AG09319 (cell line): ENCODE results near the gene SOX2.
"Not testable (repeated sequence)": the region's sequence is repeated elsewhere in the genome, so short reads cannot be mapped to it uniquely, and the experiment has no call there.

Experiments used
- DNase-seq: peaks from one replicate; pipeline ENCODE4 v3.0.0-alpha.2; 2010; ENCODE audit warnings: low read depth; ENCODE audit errors: extremely low read depth
- TF ChIP-seq, protein P1 (sequence below): IDR thresholded peaks from 2 replicates; pipeline ENCODE4 v1.5.1; 2011; ENCODE audit warnings: low read depth, mild to moderate bottlenecking, inconsistent platforms, low read length, moderate library complexity

SOX2 gene

DNA sequence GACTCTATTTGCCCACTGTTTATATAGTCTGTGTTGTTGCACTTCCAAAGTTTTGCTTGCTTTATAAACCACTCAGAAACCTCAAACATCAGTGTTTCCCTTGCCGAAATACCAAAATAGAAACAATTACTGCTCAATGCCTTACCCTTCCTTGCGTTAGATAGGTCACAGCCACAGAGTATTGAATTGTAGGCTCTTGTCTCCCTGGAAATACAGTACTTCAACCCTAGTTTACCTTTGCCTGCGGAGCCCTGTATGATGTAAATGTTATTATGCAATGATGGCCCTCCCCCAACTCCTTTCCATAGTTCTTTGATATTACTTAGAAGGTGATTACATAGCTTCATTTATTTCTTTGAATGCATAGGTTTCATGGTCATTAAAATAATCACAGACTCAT, 44.2 kb downstream of the SOX2 start:
- TF ChIP-seq, protein P1, sequence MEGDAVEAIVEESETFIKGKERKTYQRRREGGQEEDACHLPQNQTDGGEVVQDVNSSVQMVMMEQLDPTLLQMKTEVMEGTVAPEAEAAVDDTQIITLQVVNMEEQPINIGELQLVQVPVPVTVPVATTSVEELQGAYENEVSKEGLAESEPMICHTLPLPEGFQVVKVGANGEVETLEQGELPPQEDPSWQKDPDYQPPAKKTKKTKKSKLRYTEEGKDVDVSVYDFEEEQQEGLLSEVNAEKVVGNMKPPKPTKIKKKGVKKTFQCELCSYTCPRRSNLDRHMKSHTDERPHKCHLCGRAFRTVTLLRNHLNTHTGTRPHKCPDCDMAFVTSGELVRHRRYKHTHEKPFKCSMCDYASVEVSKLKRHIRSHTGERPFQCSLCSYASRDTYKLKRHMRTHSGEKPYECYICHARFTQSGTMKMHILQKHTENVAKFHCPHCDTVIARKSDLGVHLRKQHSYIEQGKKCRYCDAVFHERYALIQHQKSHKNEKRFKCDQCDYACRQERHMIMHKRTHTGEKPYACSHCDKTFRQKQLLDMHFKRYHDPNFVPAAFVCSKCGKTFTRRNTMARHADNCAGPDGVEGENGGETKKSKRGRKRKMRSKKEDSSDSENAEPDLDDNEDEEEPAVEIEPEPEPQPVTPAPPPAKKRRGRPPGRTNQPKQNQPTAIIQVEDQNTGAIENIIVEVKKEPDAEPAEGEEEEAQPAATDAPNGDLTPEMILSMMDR, result no peak
- no peak for DNase-seq

DNA sequence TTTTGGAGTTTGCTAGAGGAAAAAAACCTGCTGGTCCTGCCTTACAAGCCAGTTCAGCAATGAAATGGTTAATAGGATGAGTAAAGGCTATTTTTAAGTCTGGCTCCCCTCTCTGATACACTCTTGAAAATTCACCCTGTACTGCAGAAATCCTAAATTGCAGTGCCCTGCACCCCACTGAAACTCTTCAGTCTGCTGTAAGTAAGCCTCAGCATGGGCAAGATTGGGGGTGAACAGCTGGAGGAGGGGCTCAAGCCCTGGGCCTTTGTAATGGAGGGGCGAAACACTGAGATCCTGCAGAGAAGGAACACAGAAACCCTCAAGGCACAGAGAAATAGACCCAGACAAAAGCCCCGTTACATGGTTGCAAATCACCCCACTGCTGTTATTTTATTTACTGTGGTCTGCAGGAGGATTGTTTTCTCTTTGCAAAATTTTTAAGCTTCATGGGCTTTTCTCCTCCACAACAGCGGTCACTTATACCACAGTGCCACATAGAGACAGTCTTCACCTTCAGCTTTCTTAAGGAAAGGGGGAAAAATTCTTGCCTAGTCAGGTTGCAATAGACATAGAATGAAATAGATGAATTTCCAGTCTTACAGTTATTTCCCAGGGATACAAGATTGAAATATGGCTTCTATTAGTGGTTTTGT, 45.0 kb downstream of the SOX2 start:
- TF ChIP-seq, protein P1, result no peak
- DNase-seq, result no peak

DNA sequence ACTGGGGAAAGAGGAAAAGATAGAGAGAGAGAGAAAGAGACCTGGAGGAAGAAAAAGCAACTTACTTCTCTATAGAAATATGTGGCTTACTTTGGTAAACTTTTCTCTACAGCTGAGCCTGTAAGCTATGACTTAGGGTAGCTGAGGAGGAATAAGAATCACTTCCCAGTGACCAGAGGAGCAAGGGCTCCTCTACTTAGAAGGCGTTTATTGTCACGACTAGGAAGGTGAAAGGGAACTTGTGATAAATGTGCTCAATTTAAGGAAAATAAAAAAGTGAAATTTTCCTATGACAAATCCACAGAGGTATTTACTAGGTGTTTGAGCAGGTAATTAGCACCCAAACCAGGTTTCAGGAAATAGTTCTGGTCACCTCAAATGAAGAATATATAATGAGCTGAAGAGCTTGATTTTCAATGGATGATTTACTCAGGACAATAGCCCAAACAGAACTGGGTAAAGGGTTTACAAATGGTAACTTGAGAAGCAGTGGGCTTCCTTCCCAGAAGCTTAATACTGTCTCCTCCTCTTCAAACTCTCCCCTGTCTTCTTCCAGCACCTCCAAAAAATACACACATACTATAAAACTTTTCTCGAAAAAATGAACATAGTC, 46.1 kb downstream of the SOX2 start:
- no peak for DNase-seq
- TF ChIP-seq, protein P1, result no peak

DNA sequence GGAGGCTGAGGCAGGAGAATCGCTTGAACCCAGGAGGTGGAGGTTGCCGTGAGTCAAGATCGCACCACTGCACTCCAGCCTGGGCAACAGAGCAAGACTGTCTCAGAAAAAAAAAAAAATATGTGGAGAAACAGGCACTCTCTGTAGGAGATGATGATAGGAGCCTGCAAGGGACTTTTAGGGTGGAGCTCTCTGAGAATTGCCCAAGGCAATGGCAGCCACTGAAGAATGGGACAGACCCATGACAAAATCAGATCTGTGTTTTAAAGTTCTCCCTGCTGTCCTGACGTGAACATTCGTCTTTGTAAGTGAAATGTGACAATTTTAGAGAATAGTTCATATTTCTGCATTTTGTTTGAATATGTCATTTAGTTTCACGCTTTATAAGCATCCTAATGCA, 50.2 kb downstream of the SOX2 start:
- DNase-seq, result no peak
- TF ChIP-seq, protein P1, result no peak

DNA sequence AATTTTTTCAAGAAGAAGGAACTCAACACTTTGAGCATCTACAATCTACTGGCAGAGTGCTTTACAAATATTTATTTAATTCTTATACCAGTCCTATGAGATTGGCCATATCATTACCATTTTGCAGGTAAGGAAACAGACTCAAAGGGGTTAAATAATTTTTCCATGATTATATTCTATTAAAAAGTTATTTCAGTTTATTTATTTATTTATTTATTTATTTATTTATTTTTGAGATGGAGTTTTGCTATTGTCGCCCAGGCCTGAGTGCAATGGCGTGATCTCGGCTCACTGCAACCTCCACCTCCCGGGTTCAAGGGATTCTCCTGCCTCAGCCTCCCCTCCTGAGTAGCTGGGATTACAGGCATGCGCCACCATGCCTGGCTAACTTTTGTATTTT, 52.3 kb downstream of the SOX2 start:
- not testable (repeated sequence) for DNase-seq
